Stomach (tissue), 19 donors: ENCODE data around the gene KCTD14. TPM values are rescaled to one million over a fixed set of nuclear protein-coding genes. Genes with fewer than 3 reads are reported as not detected.

ENCODE experiments used
- DNase-seq, 2 donors: peaks; one replicate each; pipeline versions ENCODE4 v3.0.0 to v3.0.0-alpha.2; 2013 to 2019
- H3K27ac ChIP-seq, 5 donors: fragments of 200-600 bp in 4 of 5; sonication (generic) in 4 of 5; one replicate each; pipeline ENCODE4 v1.5.1; 2013 to 2019; ENCODE audit warnings: mild to moderate bottlenecking in 1 of 5, moderate library complexity in 1 of 5
- H3K27me3 ChIP-seq, 3 donors: fragments of 200-600 bp; sonication (generic); one replicate each; pipeline ENCODE4 v1.5.1; 2017 to 2019; ENCODE audit warnings: mixed run types in 1 of 3
- H3K36me3 ChIP-seq, 4 donors: fragments of 200-600 bp; sonication (generic); 1 replicate in 3 of 4; 2 replicates in 1 of 4; pipeline ENCODE4 v1.5.1; 2016 to 2019
- H3K4me1 ChIP-seq, 4 donors: fragments of 200-600 bp; sonication (generic); one replicate each; pipeline ENCODE4 v1.5.1; 2016 to 2019
- H3K4me3 ChIP-seq, 4 donors: fragments of 200-600 bp; sonication (generic) in 3 of 4; one replicate each; pipeline ENCODE4 v1.5.1; 2016 to 2019; ENCODE audit warnings: mild to moderate bottlenecking in 1 of 4
- H3K9me3 ChIP-seq, 4 donors: fragments of 200-600 bp; sonication (generic); one replicate each; pipeline ENCODE4 v1.5.1; 2016 to 2019
- EP300 ChIP-seq: sonication (generic); formaldehyde crosslinking; IDR thresholded peaks from one replicate; pipeline ENCODE4 v1.6.1; 2017; ENCODE audit warnings: antibody characterized with exemption
- POLR2A ChIP-seq, 4 donors: fragments of 450-650 bp; IDR thresholded peaks; one replicate each; pipeline ENCODE4 v1.6.1; 2016; ENCODE audit warnings: antibody characterized with exemption in 4 of 4, control low read depth in 2 of 4, mild to moderate bottlenecking in 1 of 4, moderate library complexity in 1 of 4
- POLR2AphosphoS5 ChIP-seq, 3 donors: sonication (generic); formaldehyde crosslinking; IDR thresholded peaks; one replicate each; pipeline ENCODE4 v1.6.1; 2016; ENCODE audit warnings: antibody characterized with exemption in 3 of 3
- WGBS, 5 donors: extraction: QIAGEN DNeasy Blood & Tissue Kit in 3 of 5; methylation state at CpG; one replicate each; pipeline versions ENCODE4 v1.1.5 to v1.1.7; 2013 to 2018; 5-methylcytosine and 5-hydroxymethylcytosine counted together
- intact Hi-C: fragments of 100-400 bp; cut with DNase I; formaldehyde crosslinking; loops from one replicate; pipeline ENCODE4 v1.15.1; 2023; ENCODE audit warnings: low total_unique reads
- long read RNA-seq, 10 donors: transcript quantifications; one replicate each; lab custom pipeline, GENCODE V29; 2026
- polyA plus RNA-seq, 3 donors: library from polyadenylated mRNA; stranded (reverse); fragments of 200-250 nt; gene quantifications; one replicate each; pipeline ENCODE4 v1.2.3, GENCODE V29; 2013
- total RNA-seq, 5 donors: library from RNA; depleted of rRNA; stranded (reverse); fragments of >200 nt; gene quantifications; one replicate each; pipeline versions ENCODE4 v1.1.0 to v1.2.3, GENCODE V29; 2014 to 2016
- TF ChIP-seq, protein P1 (sequence below), 7 experiments: fragments of 450-650 bp in 4 of 7; fragments of 200-600 bp in 3 of 7; sonication (generic) in 3 of 7; IDR thresholded peaks; one replicate each; pipeline ENCODE4 v1.5.1; 2016 to 2019; ENCODE audit warnings: antibody characterized with exemption in 7 of 7, control low read depth in 2 of 7, mild to moderate bottlenecking in 1 of 7
- donor health status: healthy with polysubstance abuse.
- donor health status: Bipolar disorder and iron deficiency.
- donor health status: healthy.

The KCTD14 gene, protein sequence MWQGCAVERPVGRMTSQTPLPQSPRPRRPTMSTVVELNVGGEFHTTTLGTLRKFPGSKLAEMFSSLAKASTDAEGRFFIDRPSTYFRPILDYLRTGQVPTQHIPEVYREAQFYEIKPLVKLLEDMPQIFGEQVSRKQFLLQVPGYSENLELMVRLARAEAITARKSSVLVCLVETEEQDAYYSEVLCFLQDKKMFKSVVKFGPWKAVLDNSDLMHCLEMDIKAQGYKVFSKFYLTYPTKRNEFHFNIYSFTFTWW
- total RNA-seq (10 to 100 TPM in 4 of 5 donors, 1 to 10 TPM in 1; 2.3 to 62.0 (median 14.7) TPM), polyA plus RNA-seq (10 to 100 TPM in 2 of 3 donors, 1 to 10 TPM in 1; 8.9 to 27.2 (median 13.3) TPM)
- long read RNA-seq, donor 1, partial matches to known transcripts = 0 of 2 reads
- long read RNA-seq, donor 1, other reads (novel, unspliced or antisense) = 0 of 2 reads
- long read RNA-seq, donor 2, partial matches to known transcripts = 0 of 1 reads
- long read RNA-seq, donor 2, other reads (novel, unspliced or antisense) = 0 of 1 reads
- long read RNA-seq, donor 3, partial matches to known transcripts = 0 of 2 reads
- long read RNA-seq, donor 3, other reads (novel, unspliced or antisense) = 0 of 2 reads
- long read RNA-seq, donor 4, partial matches to known transcripts = 0 of 2 reads
- long read RNA-seq, donor 4, other reads (novel, unspliced or antisense) = 0 of 2 reads
- long read RNA-seq, donor 5, partial matches to known transcripts = 0 of 1 reads
- long read RNA-seq, donor 5, other reads (novel, unspliced or antisense) = 0 of 1 reads
- long read RNA-seq, donor 6, transcript KCTD14-201 (2 exons, 1,691 nt) = major isoform, 5 of 5 reads
- long read RNA-seq, donor 6, partial matches to known transcripts = 0 of 5 reads
- long read RNA-seq, donor 6, other reads (novel, unspliced or antisense) = 0 of 5 reads
- long read RNA-seq, donor 7, partial matches to known transcripts = 0 of 3 reads
- long read RNA-seq, donor 7, other reads (novel, unspliced or antisense) = 0 of 3 reads
- long read RNA-seq, donor 8, transcript KCTD14-201 (2 exons, 1,691 nt) = major isoform, 5 of 5 reads
- long read RNA-seq, donor 8, partial matches to known transcripts = 0 of 5 reads
- long read RNA-seq, donor 8, other reads (novel, unspliced or antisense) = 0 of 5 reads
- long read RNA-seq, donor 9, partial matches to known transcripts = 0 of 4 reads
- long read RNA-seq, donor 9, other reads (novel, unspliced or antisense) = 0 of 4 reads
- long read RNA-seq, donor 10 = 0 reads

DNA sequence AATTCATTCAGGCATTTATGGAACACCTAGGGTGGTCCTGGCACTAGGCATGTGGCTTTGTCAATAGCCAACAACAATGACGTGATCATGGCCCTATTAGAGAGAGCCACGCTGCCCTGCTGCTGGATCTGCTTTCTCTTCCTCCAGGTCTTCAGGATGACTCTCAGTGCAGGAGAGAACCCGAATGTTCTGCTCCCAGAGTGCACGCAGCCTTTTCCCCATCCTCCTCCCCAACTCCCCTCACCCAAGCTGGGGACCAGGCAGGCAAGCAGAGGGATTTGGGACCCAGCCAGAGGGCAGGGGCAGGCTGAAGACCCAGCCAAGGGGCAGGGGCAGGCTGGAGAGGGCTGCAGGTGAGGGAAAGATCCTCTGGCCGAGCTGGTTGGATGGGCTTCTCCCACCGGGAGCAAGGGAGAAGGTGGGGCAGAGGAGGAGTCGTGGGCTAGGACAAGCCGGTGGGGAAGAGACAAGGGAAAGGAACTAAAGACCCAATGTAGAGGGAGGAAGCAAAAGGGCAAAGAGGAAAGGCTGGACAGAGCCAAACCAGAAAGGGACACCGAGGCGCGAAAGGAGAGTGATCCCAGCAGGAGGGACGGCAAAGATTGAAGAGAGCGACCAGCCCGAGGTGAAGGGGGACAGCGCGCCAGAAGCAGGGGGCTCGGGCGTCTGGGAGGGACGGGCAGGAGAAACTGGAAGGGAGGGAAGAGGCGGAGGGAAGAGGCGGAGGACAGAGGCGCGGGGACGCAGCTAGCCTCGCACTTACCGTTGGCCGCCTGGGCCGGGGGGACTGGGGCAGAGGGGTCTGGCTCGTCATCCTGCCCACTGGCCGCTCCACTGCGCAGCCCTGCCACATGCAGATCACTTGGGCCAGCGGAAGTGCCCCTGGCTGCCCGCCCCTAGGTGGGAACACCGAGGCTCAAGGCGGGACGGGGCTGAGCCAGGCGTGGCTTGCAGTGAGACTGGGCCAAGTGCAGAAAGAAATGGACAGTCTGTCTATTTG is at the start of gene KCTD14:
TSS of gene KCTD14 (minus strand) at position 880 of the 1,000 bp plus-strand sequence. CDS start at position 853, 27 bp downstream.
- H3K9me3 ChIP-seq = no peaks in the 10 kb centered on the region
- H3K27me3 ChIP-seq = no peaks in the 10 kb centered on the region
- peak within 1 kb of the TSS; percentile 84 to 87 (median 86) for H3K27ac ChIP-seq
- WGBS, 5 donors = 9 to 11% (median 9%) methylated on average over 30 to 37 of the region's 37 CpGs
- intact Hi-C loops = no loop called here
- H3K36me3 ChIP-seq = no peaks in the 10 kb centered on the region
- TF ChIP-seq EP300 (no peak), POLR2A (IDR thresholded peaks at IDR 0.05) (peak in 1 of 4 donors; percentile 13), POLR2AphosphoS5 (IDR thresholded peaks at IDR 0.05) (peak in 2 of 3 donors; percentile 73 to 89)
- TF ChIP-seq, protein P1, sequence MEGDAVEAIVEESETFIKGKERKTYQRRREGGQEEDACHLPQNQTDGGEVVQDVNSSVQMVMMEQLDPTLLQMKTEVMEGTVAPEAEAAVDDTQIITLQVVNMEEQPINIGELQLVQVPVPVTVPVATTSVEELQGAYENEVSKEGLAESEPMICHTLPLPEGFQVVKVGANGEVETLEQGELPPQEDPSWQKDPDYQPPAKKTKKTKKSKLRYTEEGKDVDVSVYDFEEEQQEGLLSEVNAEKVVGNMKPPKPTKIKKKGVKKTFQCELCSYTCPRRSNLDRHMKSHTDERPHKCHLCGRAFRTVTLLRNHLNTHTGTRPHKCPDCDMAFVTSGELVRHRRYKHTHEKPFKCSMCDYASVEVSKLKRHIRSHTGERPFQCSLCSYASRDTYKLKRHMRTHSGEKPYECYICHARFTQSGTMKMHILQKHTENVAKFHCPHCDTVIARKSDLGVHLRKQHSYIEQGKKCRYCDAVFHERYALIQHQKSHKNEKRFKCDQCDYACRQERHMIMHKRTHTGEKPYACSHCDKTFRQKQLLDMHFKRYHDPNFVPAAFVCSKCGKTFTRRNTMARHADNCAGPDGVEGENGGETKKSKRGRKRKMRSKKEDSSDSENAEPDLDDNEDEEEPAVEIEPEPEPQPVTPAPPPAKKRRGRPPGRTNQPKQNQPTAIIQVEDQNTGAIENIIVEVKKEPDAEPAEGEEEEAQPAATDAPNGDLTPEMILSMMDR (IDR thresholded peaks at IDR 0.05) = no peak
- H3K4me1 ChIP-seq = peaks cover 0 to 32% (median 19%) of the 10 kb centered on the region in 4 donors
- H3K4me3 ChIP-seq = peak within 1 kb of the TSS; percentile 52 to 60 (median 56)
- DNase-seq = peak; percentile 75 to 86

DNA sequence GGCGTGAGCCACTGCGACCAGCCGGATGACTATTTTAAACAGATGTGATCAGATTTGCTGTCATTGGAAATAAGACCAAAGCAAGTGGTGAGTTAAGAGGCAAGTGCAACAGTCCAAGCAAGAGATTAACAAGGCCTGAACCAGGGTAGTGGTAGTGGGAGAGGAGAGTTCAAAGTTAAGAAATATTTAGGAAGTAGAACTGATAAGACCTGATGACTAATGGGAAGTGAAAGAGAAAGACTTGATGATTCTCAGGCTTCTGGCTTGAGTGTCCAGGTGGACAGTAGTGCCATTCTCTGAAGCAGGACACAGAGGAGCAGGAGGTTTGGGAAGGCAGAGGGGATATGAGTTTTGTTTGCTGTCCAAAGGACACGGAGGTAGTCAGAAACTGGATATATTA is 49.4 kb upstream of the KCTD14 start:
- peaks cover 16 to 32% (median 29%) of the 10 kb centered on the region in 4 donors for H3K4me1 ChIP-seq
- H3K9me3 ChIP-seq = no peaks in the 10 kb centered on the region
- peaks cover 11 to 60% (median 55%) of the 10 kb centered on the region in 4 donors for H3K36me3 ChIP-seq
- TF ChIP-seq POLR2A (IDR thresholded peaks at IDR 0.05) = no peak
- no peak for TF ChIP-seq EP300
- TF ChIP-seq, protein P1 (IDR thresholded peaks at IDR 0.05) = no peak
- TF ChIP-seq POLR2AphosphoS5 (IDR thresholded peaks at IDR 0.05) = no peak
- 92 to 97% (median 96%) methylated on average over 4 of the region's 4 CpGs for WGBS, 5 donors
- H3K4me3 ChIP-seq = no peak overlapping the region
- no peaks in the 10 kb centered on the region for H3K27me3 ChIP-seq
- intact Hi-C loops = no loop called here
- no peak for DNase-seq
- H3K27ac ChIP-seq = no peak overlapping the region

DNA sequence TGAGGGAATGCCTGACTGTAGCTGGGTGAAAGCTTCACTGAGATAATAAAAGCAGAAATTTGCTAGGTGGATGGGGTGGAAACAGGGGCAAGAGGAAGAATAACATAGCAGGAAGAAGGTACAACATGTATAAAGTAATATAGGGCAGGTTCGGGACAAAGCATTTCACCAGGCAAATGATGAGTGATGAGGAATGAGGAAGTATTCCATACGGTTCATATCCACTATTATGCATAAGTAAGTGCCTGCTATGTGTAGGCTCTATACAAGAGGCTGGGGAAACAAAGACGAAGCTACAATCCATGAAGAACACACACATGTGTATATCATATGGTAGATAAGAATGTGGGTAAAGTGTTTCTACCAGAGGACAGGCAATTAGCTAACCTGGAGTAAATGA is 48.6 kb upstream of the KCTD14 start:
- peaks cover 8 to 24% (median 22%) of the 10 kb centered on the region in 4 donors for H3K4me1 ChIP-seq
- TF ChIP-seq POLR2A (IDR thresholded peaks at IDR 0.05) (no peak), POLR2AphosphoS5 (IDR thresholded peaks at IDR 0.05) (no peak), EP300 (no peak)
- TF ChIP-seq, protein P1 (IDR thresholded peaks at IDR 0.05) = no peak
- no peak for DNase-seq
- WGBS, 5 donors = 75 to 85% (median 79%) methylated on average over 3 of the region's 3 CpGs
- H3K9me3 ChIP-seq = no peaks in the 10 kb centered on the region
- H3K27me3 ChIP-seq = no peaks in the 10 kb centered on the region
- H3K36me3 ChIP-seq = peaks cover 11 to 65% (median 60%) of the 10 kb centered on the region in 4 donors
- H3K27ac ChIP-seq = no peak overlapping the region
- no peak overlapping the region for H3K4me3 ChIP-seq
- intact Hi-C loops = no loop called here
